ENCODE results near the gene NCOA7. TPM values are rescaled to one million over a fixed set of nuclear protein-coding genes. Genes with fewer than 3 reads are reported as not detected.

NCOA7 gene
- total and polyA plus RNA-seq, 9 of the 15 experiments (the other 6 are each of a cell fraction or from before 2014, with no cell fraction given): 5.8 to 14.6 (median 9.3) TPM

- TF ChIP-seq CTCF (IDR thresholded peaks at IDR 0.05 in 2 of 3, conservative IDR thresholded peaks at IDR 0.05 in 1 of 3; ENCODE audit: insufficient read depth in 2 of 3, low read depth in 1 of 3, low read length in 3 of 3) (peak; percentile 8 to 37 (median 28); a peak in 2 of 6 replicates), MEF2D (tag; conservative IDR thresholded peaks at IDR 0.05; ENCODE audit: low read depth) (no peak), RAD21 (CRISPR knock-in tag; conservative IDR thresholded peaks at IDR 0.05 in 1 of 2, IDR thresholded peaks at IDR 0.05 in 1 of 2) (peak; percentile 15 to 36; a peak in 1 of 4 replicates)
These were observed 162.7 kb downstream of the NCOA7 start (continued) for GRCh38 chr6:125953502-125953875.

DNA sequence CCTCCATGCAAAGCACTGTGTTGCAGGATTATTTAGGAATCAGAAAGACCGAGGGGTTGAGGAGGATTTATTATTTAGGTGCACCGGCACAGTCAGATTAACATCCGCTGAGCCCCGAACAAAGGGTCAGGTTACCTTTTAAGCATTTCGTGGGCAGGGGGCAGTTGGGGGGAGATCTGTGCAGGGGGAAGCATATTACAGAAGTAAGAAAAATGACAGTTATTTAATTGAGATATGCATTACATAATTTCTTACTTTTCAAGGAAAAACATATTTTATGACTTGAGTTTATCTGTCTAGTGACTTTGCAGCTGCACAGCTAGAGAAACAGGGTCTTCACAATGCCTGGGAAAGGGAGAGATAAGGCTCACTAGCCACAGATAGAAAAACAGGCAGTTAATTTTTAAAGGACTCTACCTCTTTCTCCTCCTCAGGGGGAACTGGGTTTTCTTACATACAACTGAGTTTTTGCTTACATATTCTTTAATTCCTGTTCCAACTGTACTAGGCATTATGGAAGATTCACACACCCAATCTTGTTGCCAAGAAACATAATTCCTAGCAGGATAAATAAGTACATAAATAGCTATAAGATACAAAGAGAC is 164.1 kb downstream of the NCOA7 start:
- WGBS (ENCODE audit: insufficient coverage, low coverage, missing lambda C conversion rate): 4% methylated on average over 5 of the region's 5 CpGs
- H3K4me1 ChIP-seq (replicated peaks in 1 of 2; ENCODE audit: control insufficient read depth in 2 of 2, insufficient read depth in 2 of 2, low read length in 2 of 2): peaks cover 33 to 43% of the 10 kb centered on the region in 2 experiments; a peak in 4 of 5 replicates
- H3K9me3 ChIP-seq (replicated peaks; ENCODE audit: control insufficient read depth, insufficient read depth, low read depth, low read length): peaks cover 5% of the 10 kb centered on the region; the same call in 1 of the 2 replicates
- peak overlapping the region; percentile 49 for H3K4me2 ChIP-seq (ENCODE audit: insufficient read depth, low read length)
- H3K79me2 ChIP-seq (ENCODE audit: control insufficient read depth, insufficient read depth, low read length): peaks cover 30% of the 10 kb centered on the region
- no TSS peak for BruUV-seq (replicated peaks)
- intact Hi-C loops (cut with micrococcal nuclease): loop anchor here (5.0 kb wide), 1 partner anchor 648 kb away; no protein-coding TSS in a partner anchor
- in situ Hi-C loops (cut with MboI): loop anchor here (5.0 kb wide), 1 partner anchor 98 kb away; no protein-coding TSS in a partner anchor
- H2AFZ ChIP-seq (ENCODE audit: low read depth, low read length): peak overlapping the region; percentile 82
- ChIA-PET POLR2A (interaction anchor here (0.6 to 3.8 kb wide), 9 partner anchors 9 to 746 kb away, joined by 3 to 18 read pairs (median 4); partner anchors contain the start of genes NCOA7 and TRMT11), CTCF (ENCODE audit: low intra/inter-chr PET ratio) (interaction anchor here (0.6 kb wide), 1 partner anchor 164 kb away, joined by 6 read pairs; no protein-coding TSS in a partner anchor)
- no peaks in the 10 kb centered on the region for H4K20me1 ChIP-seq (replicated peaks; ENCODE audit: control insufficient read depth, insufficient read depth, low read length)
- peak overlapping the region in 1 of 2 experiments; percentile 86; a peak in 2 of 4 replicates for H3K9ac ChIP-seq (ENCODE audit: insufficient read depth in 1 of 2, low read depth in 2 of 2, low read length in 2 of 2)
- ATAC-seq: no peak
- no peak for FAIRE-seq
- no peaks in the 10 kb centered on the region for H3K27me3 ChIP-seq (ENCODE audit: control insufficient read depth in 2 of 2, insufficient read depth in 2 of 2, low read length in 2 of 2)
- peak overlapping the region; percentile 89; the same call in 2 of the 3 replicates for H3K27ac ChIP-seq (ENCODE audit: extremely low read depth, low read depth, low read length)
- H3K9me1 ChIP-seq (ENCODE audit: control insufficient read depth, insufficient read depth, low read length): no peaks in the 10 kb centered on the region
- no peak overlapping the region for H3K4me3 ChIP-seq
- DNase-seq (ENCODE audit: extremely low read depth in 1 of 4, low spot score in 3 of 4): peak in 1 of 4 experiments; percentile 38
- peaks cover 3% of the 10 kb centered on the region; the same call in 2 of the 3 replicates for H3K36me3 ChIP-seq (ENCODE audit: control insufficient read depth, insufficient read depth, low read length)
- TF ChIP-seq MYC (IDR thresholded peaks at IDR 0.05; ENCODE audit: low read depth, low read length) (0 out of 2 replicates have a peak, but pooled peaks have one; percentile 33), MYC (CRISPR knock-in tag; IDR thresholded peaks at IDR 0.05; ENCODE audit: borderline replicate concordance, low read depth) (no peak), ZBTB7A (IDR thresholded peaks at IDR 0.05; ENCODE audit: borderline replicate concordance, control insufficient read depth, low read depth, low read length) (0 out of 2 replicates have a peak, but pooled peaks have one; percentile 45)
- TF ChIP-seq, protein P1, sequence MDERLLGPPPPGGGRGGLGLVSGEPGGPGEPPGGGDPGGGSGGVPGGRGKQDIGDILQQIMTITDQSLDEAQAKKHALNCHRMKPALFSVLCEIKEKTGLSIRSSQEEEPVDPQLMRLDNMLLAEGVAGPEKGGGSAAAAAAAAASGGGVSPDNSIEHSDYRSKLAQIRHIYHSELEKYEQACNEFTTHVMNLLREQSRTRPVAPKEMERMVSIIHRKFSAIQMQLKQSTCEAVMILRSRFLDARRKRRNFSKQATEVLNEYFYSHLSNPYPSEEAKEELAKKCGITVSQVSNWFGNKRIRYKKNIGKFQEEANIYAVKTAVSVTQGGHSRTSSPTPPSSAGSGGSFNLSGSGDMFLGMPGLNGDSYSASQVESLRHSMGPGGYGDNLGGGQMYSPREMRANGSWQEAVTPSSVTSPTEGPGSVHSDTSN (CRISPR knock-in tag; IDR thresholded peaks at IDR 0.05; ENCODE audit: low read depth): no peak
- TF ChIP-seq, protein P1 (tag; conservative IDR thresholded peaks at IDR 0.05; ENCODE audit: low read depth): 0 out of 2 replicates have a peak, but pooled peaks have one; percentile 39
- TF ChIP-seq, protein P2, sequence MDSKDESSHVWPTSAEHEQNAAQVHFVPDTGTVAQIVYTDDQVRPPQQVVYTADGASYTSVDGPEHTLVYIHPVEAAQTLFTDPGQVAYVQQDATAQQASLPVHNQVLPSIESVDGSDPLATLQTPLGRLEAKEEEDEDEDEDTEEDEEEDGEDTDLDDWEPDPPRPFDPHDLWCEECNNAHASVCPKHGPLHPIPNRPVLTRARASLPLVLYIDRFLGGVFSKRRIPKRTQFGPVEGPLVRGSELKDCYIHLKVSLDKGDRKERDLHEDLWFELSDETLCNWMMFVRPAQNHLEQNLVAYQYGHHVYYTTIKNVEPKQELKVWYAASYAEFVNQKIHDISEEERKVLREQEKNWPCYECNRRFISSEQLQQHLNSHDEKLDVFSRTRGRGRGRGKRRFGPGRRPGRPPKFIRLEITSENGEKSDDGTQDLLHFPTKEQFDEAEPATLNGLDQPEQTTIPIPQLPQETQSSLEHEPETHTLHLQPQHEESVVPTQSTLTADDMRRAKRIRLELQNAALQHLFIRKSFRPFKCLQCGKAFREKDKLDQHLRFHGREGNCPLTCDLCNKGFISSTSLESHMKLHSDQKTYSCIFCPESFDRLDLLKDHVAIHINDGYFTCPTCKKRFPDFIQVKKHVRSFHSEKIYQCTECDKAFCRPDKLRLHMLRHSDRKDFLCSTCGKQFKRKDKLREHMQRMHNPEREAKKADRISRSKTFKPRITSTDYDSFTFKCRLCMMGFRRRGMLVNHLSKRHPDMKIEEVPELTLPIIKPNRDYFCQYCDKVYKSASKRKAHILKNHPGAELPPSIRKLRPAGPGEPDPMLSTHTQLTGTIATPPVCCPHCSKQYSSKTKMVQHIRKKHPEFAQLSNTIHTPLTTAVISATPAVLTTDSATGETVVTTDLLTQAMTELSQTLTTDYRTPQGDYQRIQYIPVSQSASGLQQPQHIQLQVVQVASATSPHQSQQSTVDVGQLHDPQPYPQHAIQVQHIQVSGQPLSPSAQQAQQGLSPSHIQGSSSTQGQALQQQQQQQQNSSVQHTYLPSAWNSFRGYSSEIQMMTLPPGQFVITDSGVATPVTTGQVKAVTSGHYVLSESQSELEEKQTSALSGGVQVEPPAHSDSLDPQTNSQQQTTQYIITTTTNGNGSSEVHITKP (IDR thresholded peaks at IDR 0.05; ENCODE audit: partially characterized antibody): peak; percentile 72
